LNCaP clone FGC (cell line): Measurements from ENCODE around the gene UNC93B1.

Experiments
- DNase-seq: peaks from one replicate; pipeline ENCODE4 v3.0.0-alpha.2; 2011; ENCODE audit warnings: low read depth
- H3K4me3 ChIP-seq: 2 replicates; pipeline ENCODE4 v1.5.1; 2011; ENCODE audit warnings: mild to moderate bottlenecking, low read depth, low read length, control low read depth
- CTCF ChIP-seq: IDR thresholded peaks from 2 replicates; pipeline ENCODE4 v1.5.1; 2012; ENCODE audit warnings: mild to moderate bottlenecking; ENCODE audit not compliant: control insufficient read depth, insufficient read depth; ENCODE audit errors: extremely low read depth

UNC93B1 gene

GRCh38 chr11:68003846-68004550 is at the start of gene UNC93B1:
UNC93B1 (minus strand) TSS chr11:68004097; CDS start chr11:68004043, 54 bp downstream.
- TF ChIP-seq CTCF: no peak
- H3K4me3 ChIP-seq: peak within 1 kb of the TSS; percentile 58
- DNase-seq: peak; percentile 52

GRCh38 chr11:68053117-68053516 is 49.2 kb upstream of the UNC93B1 start:
- no peak for TF ChIP-seq CTCF
- H3K4me3 ChIP-seq: no peak overlapping the region
- DNase-seq: no peak

GRCh38 chr11:68052137-68052873 is 48.4 kb upstream of the UNC93B1 start:
- no peak for TF ChIP-seq CTCF
- H3K4me3 ChIP-seq: no peak overlapping the region
- no peak for DNase-seq

DNA sequence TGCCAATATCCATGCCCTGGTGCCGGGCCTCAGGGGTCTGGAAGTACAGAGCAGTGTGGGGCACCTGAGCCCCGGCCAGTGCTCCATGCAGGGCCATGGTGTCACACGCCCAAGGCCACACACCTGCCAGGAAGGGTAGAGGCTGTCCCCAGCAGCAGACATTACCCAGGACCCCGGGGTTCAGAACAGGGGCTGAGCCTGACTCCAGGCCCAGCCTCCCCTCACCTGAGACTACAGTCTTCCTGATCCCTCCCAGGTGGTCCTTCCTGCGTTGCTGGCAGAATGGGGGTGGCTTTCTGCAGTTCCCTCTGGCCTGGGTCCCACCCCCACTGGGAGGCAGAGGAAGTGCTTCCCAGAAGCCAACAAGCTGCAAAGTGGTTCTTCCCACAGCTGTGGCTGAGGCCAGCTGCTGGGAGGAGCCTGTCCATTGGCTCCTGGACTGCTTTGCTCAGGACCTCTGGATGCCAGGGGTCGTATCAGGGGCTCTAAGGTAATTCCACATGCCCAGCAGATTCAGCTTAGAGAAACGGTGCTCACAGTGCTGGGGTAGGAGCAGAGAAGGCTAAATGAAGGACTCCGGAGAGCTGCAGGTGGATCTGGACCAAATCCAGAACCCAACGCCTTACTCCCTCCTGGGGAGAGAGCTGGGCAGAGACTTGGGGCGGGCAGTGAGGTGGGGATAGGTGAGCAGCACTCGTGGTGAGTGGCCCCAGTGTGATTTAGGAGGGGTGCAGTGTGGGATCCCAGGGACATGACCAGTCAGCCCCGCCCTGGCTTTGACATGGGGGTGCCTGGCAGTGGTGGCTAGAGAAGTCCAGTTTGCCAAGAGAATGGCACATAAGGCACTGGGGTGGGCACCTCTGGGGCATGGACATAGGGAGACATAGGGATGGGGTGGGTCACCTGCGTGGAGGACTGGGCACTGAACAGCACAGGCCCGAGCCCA is 47.6 kb upstream of the UNC93B1 start:
- DNase-seq: no peak
- TF ChIP-seq CTCF: no peak
- H3K4me3 ChIP-seq: no peak overlapping the region

GRCh38 chr11:68050371-68050841 is 46.5 kb upstream of the UNC93B1 start:
- no peak for DNase-seq
- no peak for TF ChIP-seq CTCF
- H3K4me3 ChIP-seq: no peak overlapping the region

DNA sequence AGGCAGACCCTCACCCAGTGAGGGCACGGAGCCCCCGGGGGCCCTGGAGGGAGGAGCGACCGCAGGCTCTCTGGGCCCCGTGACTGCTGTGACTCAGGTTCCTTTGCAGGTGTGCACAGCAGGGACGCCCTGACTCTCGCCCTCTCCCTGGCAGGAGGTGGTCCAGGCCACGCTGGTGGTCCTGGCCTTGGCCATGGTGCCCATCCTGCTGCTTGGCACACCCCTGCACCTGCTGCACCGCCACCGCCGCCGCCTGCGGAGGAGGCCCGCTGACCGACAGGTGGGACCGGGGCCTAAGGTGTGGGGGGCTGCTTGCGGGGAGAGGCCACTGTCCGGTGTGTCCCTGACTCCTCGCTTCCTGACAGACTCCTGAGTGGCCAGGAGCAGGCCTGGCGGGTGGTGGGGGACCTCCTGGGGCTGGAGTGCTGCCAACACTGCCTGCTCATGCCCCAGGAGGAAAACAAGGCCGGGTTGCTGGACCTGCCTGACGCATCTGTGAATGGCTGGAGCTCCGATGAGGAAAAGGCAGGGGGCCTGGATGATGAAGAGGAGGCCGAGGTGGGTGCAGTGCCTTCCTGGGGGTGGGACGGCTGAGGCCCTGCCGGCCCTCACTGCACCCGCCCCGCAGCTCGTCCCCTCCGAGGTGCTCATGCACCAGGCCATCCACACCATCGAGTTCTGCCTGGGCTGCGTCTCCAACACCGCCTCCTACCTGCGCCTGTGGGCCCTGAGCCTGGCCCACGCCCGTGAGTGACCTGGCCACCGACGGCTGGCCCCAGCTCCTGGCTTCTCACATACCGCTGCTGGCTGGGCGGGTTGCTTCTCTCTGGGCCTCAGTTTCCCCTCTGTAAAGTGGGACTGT is 45.8 kb upstream of the UNC93B1 start:
- no peak for DNase-seq
- TF ChIP-seq CTCF: no peak
- no peak overlapping the region for H3K4me3 ChIP-seq
